HG03558 (cell line): ENCODE measurements around the gene UCK2.

Experiments
- ATAC-seq: cut with Tn5 transposase; IDR thresholded peaks from one replicate; pipeline ENCODE4 v1.9.1; 2021; ENCODE audit warnings: moderate number of reproducible peaks; ENCODE audit not compliant: unreplicated experiment; ENCODE audit errors: extremely low read depth

Gene UCK2

GRCh38 chr1:165854101-165854845 is 26.9 kb downstream of the UCK2 start:
- no peak for ATAC-seq

- ATAC-seq: no peak
Measured at GRCh38 chr1:165855010-165855838, 27.8 kb downstream of the UCK2 start.

DNA sequence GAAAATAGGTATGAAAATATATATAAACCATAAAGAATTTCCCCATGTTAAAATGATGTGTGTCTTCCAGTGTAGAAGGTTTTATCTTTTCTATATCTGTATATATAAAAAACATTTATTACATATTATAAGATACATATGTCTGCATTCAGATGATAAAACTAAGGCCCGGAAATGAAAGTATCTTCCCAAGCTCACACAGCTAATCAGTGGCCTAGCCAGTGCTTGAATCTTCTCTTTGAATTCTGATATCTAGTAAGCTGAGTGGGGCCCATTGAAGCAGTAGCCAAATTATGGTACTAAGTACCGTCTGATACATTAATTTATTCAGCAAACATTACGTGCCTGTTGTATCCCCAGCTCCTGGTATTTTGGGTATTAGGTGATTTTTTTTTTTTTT is 28.6 kb downstream of the UCK2 start:
- no peak for ATAC-seq

GRCh38 chr1:165856606-165857005 is 29.2 kb downstream of the UCK2 start:
- ATAC-seq: no peak

DNA sequence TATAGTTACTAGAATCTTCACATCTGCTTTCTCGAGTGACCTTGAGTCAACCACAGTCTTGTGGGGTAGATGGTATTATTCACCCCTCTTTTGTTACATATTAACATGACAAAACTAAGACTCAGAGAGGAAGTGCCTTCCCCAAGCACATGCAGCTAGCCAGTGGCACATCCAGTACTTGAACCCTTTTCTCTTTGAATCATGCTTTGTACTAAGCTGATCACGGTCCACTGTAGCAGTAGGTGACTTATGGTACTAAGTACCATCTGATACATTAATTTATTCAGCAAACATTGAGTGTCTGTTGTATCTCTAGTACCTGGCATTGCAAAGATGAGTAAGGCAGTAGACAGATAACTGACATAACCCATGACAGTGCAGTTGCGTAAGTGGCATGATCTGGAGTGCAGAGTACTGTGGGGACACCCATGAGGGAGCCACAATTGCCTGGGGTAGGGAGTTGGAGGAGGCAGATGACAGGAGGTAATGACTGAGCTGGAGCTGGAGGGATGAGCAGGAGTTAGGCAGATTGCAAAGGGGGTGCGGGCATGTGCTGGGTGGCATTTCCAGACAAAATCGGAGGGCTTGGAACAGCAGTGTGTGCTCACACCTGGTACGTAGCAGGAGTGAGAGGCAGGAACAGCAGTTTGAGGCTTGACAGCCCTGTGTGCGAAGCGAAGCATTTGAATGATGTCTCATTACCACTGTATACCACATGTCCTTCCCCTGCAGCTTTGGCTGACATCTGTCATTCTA is 29.8 kb downstream of the UCK2 start:
- peak; percentile 83 for ATAC-seq

DNA sequence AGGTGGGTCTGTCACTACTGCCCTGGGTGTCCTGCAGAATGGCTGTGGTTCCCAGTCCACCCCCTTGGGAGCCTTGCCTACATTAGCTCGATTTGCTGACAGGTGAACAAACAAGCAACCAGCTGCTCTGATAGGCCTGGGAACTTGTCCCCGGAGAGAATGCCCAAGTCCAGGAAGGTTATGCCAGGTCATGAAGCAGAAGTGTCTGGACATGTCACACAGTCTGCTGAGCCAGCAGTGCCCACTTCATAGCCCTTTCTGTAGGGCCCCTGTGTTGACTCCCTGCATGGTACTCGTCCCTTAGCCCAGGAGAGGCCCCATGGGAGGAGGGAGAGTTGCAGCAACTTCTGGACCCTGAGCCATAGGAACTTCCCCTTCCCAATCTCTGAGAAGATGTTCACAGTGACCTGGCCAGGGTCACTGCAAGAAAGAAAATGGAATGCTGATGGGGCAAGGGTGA is 31.0 kb downstream of the UCK2 start:
- no peak for ATAC-seq

DNA sequence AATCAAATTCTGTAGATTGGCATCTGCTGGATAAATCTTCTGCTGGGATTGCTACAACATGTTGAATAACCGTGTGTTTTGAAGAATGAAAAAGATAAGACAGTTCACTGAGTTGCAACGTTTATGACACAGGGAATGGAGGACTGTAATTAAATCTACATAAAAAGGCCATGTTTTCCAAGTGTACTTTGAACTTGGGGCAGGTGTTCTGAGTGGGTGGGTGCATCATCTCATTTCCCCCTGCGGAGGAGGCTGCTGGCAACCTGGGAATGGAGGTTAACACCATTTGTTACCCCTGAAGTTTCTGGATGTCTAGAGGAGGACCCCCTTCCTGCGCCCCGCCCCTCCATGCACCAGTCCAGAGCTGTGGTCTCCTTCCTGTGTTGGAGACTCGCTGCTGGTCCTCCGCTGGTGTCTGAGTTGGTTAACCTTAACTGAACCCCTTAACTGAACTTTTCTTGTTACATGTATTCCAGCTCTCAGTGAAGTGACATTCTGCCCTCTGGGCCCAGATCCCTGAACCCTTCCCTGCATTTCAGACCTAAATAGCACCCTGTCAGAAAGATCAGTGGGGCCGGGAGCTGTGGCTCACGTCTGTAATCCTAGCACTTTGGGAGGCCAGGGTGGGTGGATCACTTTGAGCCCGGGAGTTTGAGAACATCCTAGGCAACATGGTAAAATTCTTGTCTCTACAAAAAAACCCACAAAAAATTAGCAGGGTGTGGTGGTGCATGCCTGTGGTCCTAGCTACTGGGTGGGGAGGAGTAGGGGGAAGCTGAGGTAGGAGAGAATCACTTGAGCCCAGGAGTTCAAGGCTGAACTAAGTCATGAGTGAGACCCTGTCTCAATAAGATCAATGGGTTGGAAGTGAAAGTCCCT is 31.8 kb downstream of the UCK2 start:
- ATAC-seq: no peak

GRCh38 chr1:165860065-165860464 is 32.7 kb downstream of the UCK2 start:
- no peak for ATAC-seq

GRCh38 chr1:165861911-165862310 is 34.5 kb downstream of the UCK2 start:
- ATAC-seq: no peak

DNA sequence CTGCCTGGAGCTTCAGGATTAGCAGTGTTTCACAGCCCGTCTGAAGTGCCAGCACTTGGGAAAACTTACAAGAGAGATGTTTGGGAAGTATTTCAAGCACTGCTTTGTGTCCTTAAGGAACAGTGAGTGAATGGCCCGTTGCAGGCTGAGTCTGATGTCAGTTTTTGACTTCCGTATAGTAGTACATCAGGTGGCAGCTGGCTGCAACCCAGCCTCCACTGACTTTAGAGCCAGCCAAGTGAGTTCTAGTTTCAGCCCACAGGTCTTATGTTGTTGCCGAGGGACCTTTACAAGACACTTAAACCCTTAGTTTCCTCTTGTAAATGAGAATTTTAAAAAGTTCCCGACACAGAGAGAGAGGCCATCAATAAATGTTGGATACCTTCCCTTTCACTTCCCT is 35.0 kb downstream of the UCK2 start:
- no peak for ATAC-seq

DNA sequence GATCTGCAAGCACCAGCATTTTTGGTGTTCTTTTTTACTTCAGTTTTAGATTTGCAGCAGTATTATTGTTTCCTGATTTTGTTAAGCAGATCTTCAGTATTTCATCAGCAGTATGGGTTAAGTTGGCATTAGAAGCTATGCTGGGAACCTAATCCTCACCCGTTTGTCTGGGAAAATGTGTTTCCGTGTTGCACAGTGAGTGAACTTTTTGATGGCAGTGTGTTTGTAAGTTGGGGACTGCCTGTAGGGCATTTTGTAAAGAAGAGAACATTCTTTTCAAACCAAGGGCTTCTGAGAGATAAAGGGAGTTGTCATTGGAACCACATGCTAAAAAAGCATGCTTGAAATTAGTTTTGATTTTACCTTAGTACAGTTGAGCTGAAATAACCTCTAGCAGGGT is 35.9 kb downstream of the UCK2 start:
- no peak for ATAC-seq

- no peak for ATAC-seq
Measured at GRCh38 chr1:165865633-165866340, 38.4 kb downstream of the UCK2 start.

DNA sequence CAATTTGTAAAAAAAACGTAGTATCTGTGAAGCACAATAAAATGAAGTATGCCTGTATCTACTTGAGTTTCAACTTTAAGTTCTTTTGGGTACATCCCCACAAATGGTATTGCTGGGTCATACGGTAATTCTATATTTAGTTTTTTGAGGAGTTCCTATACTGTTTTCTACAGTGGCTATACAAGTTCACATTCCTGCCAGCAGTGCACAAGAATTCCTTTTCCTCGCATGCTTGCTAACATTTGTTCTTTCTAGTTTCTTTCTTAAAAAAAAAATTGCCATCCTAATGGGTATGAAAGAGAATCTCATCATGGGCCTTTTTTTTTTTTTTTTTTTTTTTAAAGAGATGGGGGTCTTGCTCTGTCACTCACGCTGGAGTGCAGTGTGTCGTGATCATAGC is 41.9 kb downstream of the UCK2 start:
- ATAC-seq: no peak

- ATAC-seq: peak; percentile 72
Measured at GRCh38 chr1:165871311-165872067, 44.1 kb downstream of the UCK2 start.

GRCh38 chr1:165873481-165873880 is 46.1 kb downstream of the UCK2 start:
- no peak for ATAC-seq

GRCh38 chr1:165874643-165875042 is 47.2 kb downstream of the UCK2 start:
- no peak for ATAC-seq

GRCh38 chr1:165875171-165875570 is 47.8 kb downstream of the UCK2 start:
- no peak for ATAC-seq

DNA sequence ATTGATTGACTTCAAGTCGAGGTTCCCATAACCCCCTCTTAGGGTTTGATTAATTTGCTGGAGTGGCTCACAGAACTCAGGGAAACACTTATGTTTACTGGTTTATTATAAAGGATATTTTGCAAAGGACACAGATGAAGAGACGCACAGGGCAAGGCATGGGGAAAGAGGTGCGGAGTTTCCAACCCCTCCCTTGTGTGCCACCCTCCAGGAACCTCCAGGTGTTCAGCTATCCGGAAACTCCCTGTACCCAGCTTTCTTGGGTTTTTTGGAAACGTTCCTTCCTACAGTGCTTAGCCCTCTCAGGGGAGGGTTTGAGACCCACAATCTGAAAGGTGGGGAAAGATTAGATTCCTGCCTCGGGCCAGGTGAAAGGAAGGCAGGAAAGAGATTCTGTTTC is 48.2 kb downstream of the UCK2 start:
- no peak for ATAC-seq

GRCh38 chr1:165876121-165876520 is 48.7 kb downstream of the UCK2 start:
- no peak for ATAC-seq
